Activated CD8-positive, alpha-beta memory T cell treated with anti-CD3 and anti-CD28 coated beads, Interleukin-2, amount 10 ng/mL, durations not matched to agents 7 days and 5 days (primary cell): ENCODE data around the gene UQCRQ. TPM values are rescaled to one million over a fixed set of nuclear protein-coding genes. Genes with fewer than 3 reads are reported as not detected.
"Not testable (repeated sequence)": the region's sequence is repeated elsewhere in the genome, so short reads cannot be mapped to it uniquely, and the experiment has no call there.

Experiments used
- ATAC-seq: fragments of 150-1000 bp; cut with Tn5 transposase; one replicate; pipeline ENCODE4 v1.10.0; 2021; ENCODE audit warnings: moderate library complexity
- CTCF ChIA-PET: fragments of 350-600 bp; sonication (Branson Sonifier 250); formaldehyde crosslinking; loops from one replicate; lab custom pipeline; 2021; ENCODE audit warnings: antibody characterized with exemption; lab: Charles Lee
- DNase-seq: peaks from one replicate; pipeline ENCODE4 v3.0.0-alpha.2; 2020
- H3K27ac Mint-ChIP-seq: one replicate; pipeline ENCODE4 v1.8.0; 2021; ENCODE audit warnings: mild to moderate bottlenecking, mixed read lengths
- H3K27me3 Mint-ChIP-seq: one replicate; pipeline ENCODE4 v1.8.0; 2021; ENCODE audit warnings: mixed read lengths
- H3K36me3 Mint-ChIP-seq: one replicate; pipeline ENCODE4 v1.8.0; 2021; ENCODE audit warnings: mild to moderate bottlenecking, mixed read lengths
- H3K4me1 Mint-ChIP-seq: one replicate; pipeline ENCODE4 v1.8.0; 2021; ENCODE audit warnings: mixed read lengths
- H3K4me3 Mint-ChIP-seq: one replicate; pipeline ENCODE4 v1.8.0; 2021; ENCODE audit warnings: mild to moderate bottlenecking, moderate library complexity, mixed read lengths
- H3K9me3 Mint-ChIP-seq: one replicate; pipeline ENCODE4 v1.8.0; 2022; ENCODE audit warnings: low read depth, mixed read lengths
- total RNA-seq, 2 experiments: library from RNA; stranded (reverse); gene quantifications; one replicate each; pipeline ENCODE4 v1.2.3, GENCODE V29; 2021

Gene UQCRQ
- total RNA-seq, 2 experiments from 2014 or later: 344 to 446 TPM

GRCh38 chr5:132839426-132840301 is 26.8 kb upstream of the UQCRQ start:
- no peak for DNase-seq
- H3K4me1 Mint-ChIP-seq: peaks cover 4% of the 10 kb centered on the region
- no peaks in the 10 kb centered on the region for H3K27me3 Mint-ChIP-seq
- no peak overlapping the region for H3K4me3 Mint-ChIP-seq
- H3K27ac Mint-ChIP-seq: no peak overlapping the region
- no peaks in the 10 kb centered on the region for H3K36me3 Mint-ChIP-seq
- no peaks in the 10 kb centered on the region for H3K9me3 Mint-ChIP-seq
- ATAC-seq: no peak
- CTCF ChIA-PET: interaction anchor here (0.9 to 1.3 kb wide), 2 partner anchors 8 to 338 kb away, joined by 3 read pairs; no protein-coding TSS in a partner anchor

GRCh38 chr5:132840313-132840712 is 26.1 kb upstream of the UQCRQ start:
- ATAC-seq (no peak), DNase-seq (no peak)
- Mint-ChIP-seq H3K36me3 (no peaks in the 10 kb centered on the region), H3K4me1 (peaks cover 4% of the 10 kb centered on the region), H3K27ac (no peak overlapping the region), H3K4me3 (no peak overlapping the region), H3K27me3 (no peaks in the 10 kb centered on the region), H3K9me3 (no peaks in the 10 kb centered on the region)
- CTCF ChIA-PET: interaction anchor here (0.9 to 1.8 kb wide), 3 partner anchors 9 to 339 kb away, joined by 3 to 5 read pairs (median 3); partner anchors contain the start of gene SHROOM1

GRCh38 chr5:132840896-132841295 is 25.5 kb upstream of the UQCRQ start:
- Mint-ChIP-seq H3K27ac (no peak overlapping the region), H3K9me3 (no peaks in the 10 kb centered on the region), H3K27me3 (no peaks in the 10 kb centered on the region), H3K4me3 (no peak overlapping the region), H3K4me1 (peaks cover 4% of the 10 kb centered on the region), H3K36me3 (no peaks in the 10 kb centered on the region)
- CTCF ChIA-PET: interaction anchor here (0.7 to 1.8 kb wide), 4 partner anchors 9 to 458 kb away, joined by 3 to 5 read pairs (median 4); partner anchors contain the start of gene SHROOM1
- DNase-seq (no peak), ATAC-seq (no peak)

- CTCF ChIA-PET: interaction anchor here (0.7 to 1.8 kb wide), 4 partner anchors 12 to 458 kb away, joined by 3 to 5 read pairs (median 4); partner anchors contain the start of gene SHROOM1
- H3K9me3 Mint-ChIP-seq: no peaks in the 10 kb centered on the region
- no peaks in the 10 kb centered on the region for H3K27me3 Mint-ChIP-seq
- H3K27ac Mint-ChIP-seq: no peak overlapping the region
- ATAC-seq (peak; percentile 36), DNase-seq (no peak)
- H3K4me3 Mint-ChIP-seq: no peak overlapping the region
- no peaks in the 10 kb centered on the region for H3K36me3 Mint-ChIP-seq
- H3K4me1 Mint-ChIP-seq: peaks cover 4% of the 10 kb centered on the region
These were observed 25.1 kb upstream of the UQCRQ start for GRCh38 chr5:132841305-132841704.

GRCh38 chr5:132848270-132848669 is 18.2 kb upstream of the UQCRQ start:
- H3K4me1 Mint-ChIP-seq: no peaks in the 10 kb centered on the region
- peaks cover 3% of the 10 kb centered on the region for H3K27me3 Mint-ChIP-seq
- no peaks in the 10 kb centered on the region for H3K36me3 Mint-ChIP-seq
- ATAC-seq: no peak
- no peak overlapping the region for H3K27ac Mint-ChIP-seq
- H3K4me3 Mint-ChIP-seq: no peak overlapping the region
- CTCF ChIA-PET: interaction anchor here (1.3 kb wide), 1 partner anchor 17 kb away, joined by 3 read pairs; no protein-coding TSS in a partner anchor
- H3K9me3 Mint-ChIP-seq: no peaks in the 10 kb centered on the region
- no peak for DNase-seq

GRCh38 chr5:132849347-132849746 is 17.1 kb upstream of the UQCRQ start:
- Mint-ChIP-seq H3K36me3 (no peaks in the 10 kb centered on the region), H3K27ac (no peak overlapping the region), H3K27me3 (peaks cover 3% of the 10 kb centered on the region), H3K9me3 (no peaks in the 10 kb centered on the region), H3K4me1 (peaks cover 1% of the 10 kb centered on the region), H3K4me3 (no peak overlapping the region)
- CTCF ChIA-PET: interaction anchor here (1.3 kb wide), 1 partner anchor 18 kb away, joined by 3 read pairs; no protein-coding TSS in a partner anchor
- DNase-seq (no peak), ATAC-seq (no peak)

GRCh38 chr5:132850066-132850465 is 16.4 kb upstream of the UQCRQ start:
- Mint-ChIP-seq H3K9me3 (no peaks in the 10 kb centered on the region), H3K27ac (no peak overlapping the region), H3K4me1 (peaks cover 1% of the 10 kb centered on the region), H3K4me3 (no peak overlapping the region), H3K36me3 (no peaks in the 10 kb centered on the region), H3K27me3 (peaks cover 3% of the 10 kb centered on the region)
- DNase-seq (no peak), ATAC-seq (no peak)
- CTCF ChIA-PET: no interaction called here

GRCh38 chr5:132853323-132853722 is 13.1 kb upstream of the UQCRQ start:
- Mint-ChIP-seq H3K27ac (no peak overlapping the region), H3K4me1 (peaks cover 1% of the 10 kb centered on the region), H3K9me3 (no peaks in the 10 kb centered on the region), H3K27me3 (peaks cover 6% of the 10 kb centered on the region), H3K4me3 (no peak overlapping the region), H3K36me3 (no peaks in the 10 kb centered on the region)
- no peak for DNase-seq
- CTCF ChIA-PET: no interaction called here
- ATAC-seq: no peak

- Mint-ChIP-seq H3K27me3 (peaks cover 6% of the 10 kb centered on the region), H3K4me3 (no peak overlapping the region), H3K36me3 (no peaks in the 10 kb centered on the region), H3K4me1 (peaks cover 1% of the 10 kb centered on the region), H3K27ac (no peak overlapping the region), H3K9me3 (no peaks in the 10 kb centered on the region)
- ATAC-seq (no peak), DNase-seq (no peak)
- CTCF ChIA-PET: interaction anchor here (0.9 to 1.3 kb wide), 3 partner anchors 13 to 198 kb away, joined by 3 to 4 read pairs (median 3); partner anchors contain the start of genes GDF9, HSPA4 and UQCRQ
These were observed 12.7 kb upstream of the UQCRQ start for GRCh38 chr5:132853790-132854189.

- no peak for ATAC-seq
These were observed 12.1 kb upstream of the UQCRQ start for GRCh38 chr5:132854301-132854700.

GRCh38 chr5:132854992-132855391 is 11.4 kb upstream of the UQCRQ start:
- not testable (repeated sequence) for H3K27me3 Mint-ChIP-seq, H3K36me3 Mint-ChIP-seq, H3K4me3 Mint-ChIP-seq, H3K27ac Mint-ChIP-seq, ATAC-seq, H3K9me3 Mint-ChIP-seq, H3K4me1 Mint-ChIP-seq
- DNase-seq: peak; percentile 1
- CTCF ChIA-PET: interaction anchor here (0.9 to 1.3 kb wide), 3 partner anchors 13 to 197 kb away, joined by 3 to 4 read pairs (median 3); partner anchors contain the start of gene HSPA4

More at GRCh38 chr5:132854301-132854700, 12.1 kb upstream of the UQCRQ start:
- no peaks in the 10 kb centered on the region for H3K36me3 Mint-ChIP-seq
- DNase-seq: peak; percentile 3
- H3K4me1 Mint-ChIP-seq: peaks cover 1% of the 10 kb centered on the region
- peaks cover 6% of the 10 kb centered on the region for H3K27me3 Mint-ChIP-seq
- H3K9me3 Mint-ChIP-seq: no peaks in the 10 kb centered on the region
- CTCF ChIA-PET: interaction anchor here (0.9 to 1.3 kb wide), 3 partner anchors 12 to 198 kb away, joined by 3 to 4 read pairs (median 3); partner anchors contain the start of genes GDF9, HSPA4 and UQCRQ
- H3K4me3 Mint-ChIP-seq: no peak overlapping the region
- no peak overlapping the region for H3K27ac Mint-ChIP-seq

- Mint-ChIP-seq H3K36me3 (no peaks in the 10 kb centered on the region), H3K4me3 (no peak overlapping the region)
- CTCF ChIA-PET: interaction anchor here (0.9 to 1.2 kb wide), 2 partner anchors 14 to 27 kb away, joined by 4 to 5 read pairs; no protein-coding TSS in a partner anchor
These were observed 10.4 kb upstream of the UQCRQ start for GRCh38 chr5:132856011-132856410.

GRCh38 chr5:132859889-132860437 is 6.5 kb upstream of the UQCRQ start:
- Mint-ChIP-seq H3K36me3 (no peaks in the 10 kb centered on the region), H3K4me3 (no peak overlapping the region), H3K27me3 (peaks cover 12% of the 10 kb centered on the region), H3K4me1 (peaks cover 2% of the 10 kb centered on the region), H3K9me3 (no peaks in the 10 kb centered on the region), H3K27ac (no peak overlapping the region)
- CTCF ChIA-PET: interaction anchor here (0.7 to 1.8 kb wide), 3 partner anchors 26 to 334 kb away, joined by 3 to 5 read pairs (median 5); partner anchors contain the start of gene SHROOM1
- no peak for ATAC-seq
- DNase-seq: no peak

More at GRCh38 chr5:132856011-132856410, 10.4 kb upstream of the UQCRQ start:
- H3K27ac Mint-ChIP-seq: no peak overlapping the region
- H3K27me3 Mint-ChIP-seq: peaks cover 12% of the 10 kb centered on the region
- DNase-seq (peak; percentile 0), ATAC-seq (no peak)
- no peaks in the 10 kb centered on the region for H3K9me3 Mint-ChIP-seq
- peaks cover 3% of the 10 kb centered on the region for H3K4me1 Mint-ChIP-seq
